Rectal smooth muscle tissue (tissue), 1 donor: ENCODE results near the gene EZR.

Experiments
- H3K27ac ChIP-seq: one replicate; pipeline ENCODE4 v1.7.0; 2013; ENCODE audit warnings: low read depth, low read length, inconsistent platforms
- H3K27me3 ChIP-seq: one replicate; pipeline ENCODE4 v1.7.0; 2013; ENCODE audit warnings: low read length; ENCODE audit not compliant: control insufficient read depth, insufficient read depth
- H3K36me3 ChIP-seq: one replicate; pipeline ENCODE4 v1.7.0; 2013; ENCODE audit warnings: low read length; ENCODE audit not compliant: control insufficient read depth, insufficient read depth
- H3K4me1 ChIP-seq: one replicate; pipeline ENCODE4 v1.7.0; 2013; ENCODE audit warnings: low read length; ENCODE audit not compliant: control insufficient read depth, insufficient read depth
- H3K4me3 ChIP-seq: one replicate; pipeline ENCODE4 v1.7.0; 2013; ENCODE audit warnings: low read length
- H3K9ac ChIP-seq: one replicate; pipeline ENCODE4 v1.7.0; 2013; ENCODE audit warnings: low read length

EZR gene

GRCh38 chr6:158755636-158756035 lies 63.5 kb downstream of the EZR start:
- H3K36me3 ChIP-seq = no peaks in the 10 kb centered on the region
- no peak overlapping the region for H3K27ac ChIP-seq
- H3K4me1 ChIP-seq = no peaks in the 10 kb centered on the region
- H3K4me3 ChIP-seq = no peak overlapping the region
- H3K27me3 ChIP-seq = no peaks in the 10 kb centered on the region
- no peak overlapping the region for H3K9ac ChIP-seq

GRCh38 chr6:158754738-158755137 lies 64.4 kb downstream of the EZR start:
- no peaks in the 10 kb centered on the region for H3K4me1 ChIP-seq
- H3K27ac ChIP-seq = no peak overlapping the region
- H3K27me3 ChIP-seq = no peaks in the 10 kb centered on the region
- no peak overlapping the region for H3K9ac ChIP-seq
- no peak overlapping the region for H3K4me3 ChIP-seq
- no peaks in the 10 kb centered on the region for H3K36me3 ChIP-seq

GRCh38 chr6:158753811-158754210 lies 65.4 kb downstream of the EZR start:
- Histone ChIP-seq H3K27ac (no peak overlapping the region), H3K4me3 (no peak overlapping the region), H3K27me3 (no peaks in the 10 kb centered on the region), H3K36me3 (no peaks in the 10 kb centered on the region), H3K9ac (no peak overlapping the region), H3K4me1 (no peaks in the 10 kb centered on the region)

- H3K4me3 ChIP-seq = no peak overlapping the region
- no peaks in the 10 kb centered on the region for H3K4me1 ChIP-seq
- no peaks in the 10 kb centered on the region for H3K27me3 ChIP-seq
- no peaks in the 10 kb centered on the region for H3K36me3 ChIP-seq
- no peak overlapping the region for H3K27ac ChIP-seq
- H3K9ac ChIP-seq = no peak overlapping the region
Measured at GRCh38 chr6:158752613-158753012, 66.6 kb downstream of the EZR start.

GRCh38 chr6:158751921-158752320 lies 67.2 kb downstream of the EZR start:
- H3K9ac ChIP-seq = no peak overlapping the region
- no peak overlapping the region for H3K27ac ChIP-seq

GRCh38 chr6:158751224-158751623 lies 67.9 kb downstream of the EZR start:
- Histone ChIP-seq H3K36me3 (no peaks in the 10 kb centered on the region), H3K27ac (no peak overlapping the region), H3K9ac (no peak overlapping the region), H3K4me1 (no peaks in the 10 kb centered on the region), H3K4me3 (no peak overlapping the region), H3K27me3 (no peaks in the 10 kb centered on the region)

More at GRCh38 chr6:158751921-158752320, 67.2 kb downstream of the EZR start:
- H3K4me1 ChIP-seq = no peaks in the 10 kb centered on the region
- no peaks in the 10 kb centered on the region for H3K36me3 ChIP-seq
- H3K27me3 ChIP-seq = no peaks in the 10 kb centered on the region
- H3K4me3 ChIP-seq = no peak overlapping the region

- no peaks in the 10 kb centered on the region for H3K36me3 ChIP-seq
- no peaks in the 10 kb centered on the region for H3K4me1 ChIP-seq
- H3K27me3 ChIP-seq = no peaks in the 10 kb centered on the region
- no peak overlapping the region for H3K27ac ChIP-seq
- no peak overlapping the region for H3K9ac ChIP-seq
- H3K4me3 ChIP-seq = no peak overlapping the region
Measured at GRCh38 chr6:158744986-158745430, 74.2 kb downstream of the EZR start.

- Histone ChIP-seq H3K27me3 (no peaks in the 10 kb centered on the region), H3K4me1 (no peaks in the 10 kb centered on the region), H3K4me3 (no peak overlapping the region), H3K36me3 (no peaks in the 10 kb centered on the region), H3K9ac (no peak overlapping the region), H3K27ac (no peak overlapping the region)
Measured at GRCh38 chr6:158743033-158743651, 76.0 kb downstream of the EZR start.

- H3K9ac ChIP-seq = no peak overlapping the region
- no peaks in the 10 kb centered on the region for H3K36me3 ChIP-seq
- H3K27ac ChIP-seq = no peak overlapping the region
- H3K27me3 ChIP-seq = no peaks in the 10 kb centered on the region
- H3K4me3 ChIP-seq = no peak overlapping the region
- no peaks in the 10 kb centered on the region for H3K4me1 ChIP-seq
Measured at GRCh38 chr6:158739673-158740072, 79.5 kb downstream of the EZR start.

- H3K4me1 ChIP-seq = no peaks in the 10 kb centered on the region
- no peaks in the 10 kb centered on the region for H3K27me3 ChIP-seq
- no peak overlapping the region for H3K27ac ChIP-seq
- no peaks in the 10 kb centered on the region for H3K36me3 ChIP-seq
- H3K4me3 ChIP-seq = no peak overlapping the region
- no peak overlapping the region for H3K9ac ChIP-seq
Measured at GRCh38 chr6:158737710-158738615, 81.2 kb downstream of the EZR start.

- Histone ChIP-seq H3K4me1 (no peaks in the 10 kb centered on the region), H3K4me3 (no peak overlapping the region), H3K27me3 (no peaks in the 10 kb centered on the region), H3K27ac (no peak overlapping the region), H3K36me3 (no peaks in the 10 kb centered on the region), H3K9ac (no peak overlapping the region)
Measured at GRCh38 chr6:158737082-158737709, 82.0 kb downstream of the EZR start.

GRCh38 chr6:158735009-158735408 lies 84.2 kb downstream of the EZR start:
- no peak overlapping the region for H3K9ac ChIP-seq
- H3K36me3 ChIP-seq = no peaks in the 10 kb centered on the region
- H3K4me3 ChIP-seq = no peak overlapping the region
- H3K27ac ChIP-seq = no peak overlapping the region
- no peaks in the 10 kb centered on the region for H3K4me1 ChIP-seq
- H3K27me3 ChIP-seq = no peaks in the 10 kb centered on the region
